B cell (primary cell): ENCODE results near the gene COMMD1. TPM values are rescaled to one million over a fixed set of nuclear protein-coding genes. Genes with fewer than 3 reads are reported as not detected.

Experiments used
- ATAC-seq: fragments of 200-7000 bp; cut with Tn5 transposase; one replicate; pipeline ENCODE4 v1.10.0; 2021; ENCODE audit warnings: low read depth, mild to moderate bottlenecking, moderate number of reproducible peaks, moderate library complexity
- CTCF ChIA-PET: fragments of 350-600 bp; sonication (Branson Sonifier 250); formaldehyde crosslinking; loops from one replicate; lab custom pipeline; 2021; ENCODE audit warnings: antibody characterized with exemption, inconsistent platforms; lab: Charles Lee
- POLR2A ChIA-PET: fragments of 350-600 bp; sonication (Branson Sonifier 250); formaldehyde crosslinking; loops from one replicate; lab custom pipeline; 2021; ENCODE audit warnings: antibody characterized with exemption; lab: Charles Lee
- DNase-seq: peaks from one replicate; pipeline ENCODE4 v3.0.0; 2013
- H2AFZ ChIP-seq: 2 replicates; pipeline ENCODE4 v1.6.1; 2012; ENCODE audit warnings: mild to moderate bottlenecking, low read depth, low read length; ENCODE audit not compliant: insufficient read depth, poor library complexity, severe bottlenecking
- H3K27ac ChIP-seq, 2 donors: 1 replicate in 1 of 2; 2 replicates in 1 of 2; pipeline ENCODE4 v1.5.1; 2012 to 2013; ENCODE audit warnings: low read length in 2 of 2, mild to moderate bottlenecking in 2 of 2, moderate library complexity in 1 of 2
- H3K27me3 ChIP-seq, 4 experiments: fragments of 200-600 bp in 1 of 4; sonication (generic) in 1 of 4; replicated peaks in 1 of 4; 1 replicate in 2 of 4; 2 replicates in 2 of 4; pipeline versions ENCODE4 v1.6.1 to v1.7.0; 2013 to 2016; ENCODE audit warnings: low read length in 3 of 4, mild to moderate bottlenecking in 2 of 4, mixed read lengths in 1 of 4, moderate library complexity in 1 of 4; ENCODE audit not compliant: insufficient read depth in 4 of 4, control insufficient read depth in 3 of 4; ENCODE audit errors: control extremely low read depth in 1 of 4
- H3K36me3 ChIP-seq, 2 experiments: replicated peaks in 1 of 2; 1 replicate in 1 of 2; 2 replicates in 1 of 2; pipeline versions ENCODE4 v1.6.1 to v1.7.1; 2013; ENCODE audit warnings: low read length in 1 of 2; ENCODE audit not compliant: insufficient read depth in 2 of 2, control insufficient read depth in 1 of 2; ENCODE audit errors: control extremely low read depth in 1 of 2, extremely low read depth in 1 of 2
- H3K4me1 ChIP-seq, 2 donors: fragments of 200-600 bp in 1 of 2; sonication (generic) in 1 of 2; 1 replicate in 1 of 2; 2 replicates in 1 of 2; pipeline versions ENCODE4 v1.5.1 to v1.6.1; 2013 to 2017; ENCODE audit warnings: low read length in 2 of 2; ENCODE audit not compliant: control insufficient read depth in 2 of 2, insufficient read depth in 2 of 2
- H3K4me2 ChIP-seq: replicated peaks from 2 replicates; pipeline ENCODE3; 2012; ENCODE audit warnings: mild to moderate bottlenecking, low read depth, low read length; ENCODE audit not compliant: poor library complexity, severe bottlenecking
- H3K4me3 ChIP-seq, 5 experiments: fragments of 200-600 bp in 1 of 5; sonication (generic) in 1 of 5; 1 replicate in 3 of 5; 2 replicates in 2 of 5; pipeline versions ENCODE4 v1.5.1 to v1.7.0; 2011 to 2016; ENCODE audit warnings: low read length in 4 of 5, mild to moderate bottlenecking in 4 of 5, low read depth in 2 of 5, control low read depth in 1 of 5, moderate library complexity in 1 of 5; ENCODE audit not compliant: insufficient read depth in 1 of 5; ENCODE audit errors: control extremely low read depth in 1 of 5, extremely low read depth in 1 of 5
- H3K79me2 ChIP-seq: fragments of 200-600 bp; sonication (generic); one replicate; pipeline ENCODE4 v1.6.0; 2016; ENCODE audit warnings: low read length; ENCODE audit not compliant: control insufficient read depth, insufficient read depth
- H3K9ac ChIP-seq: fragments of 200-600 bp; sonication (generic); 2 replicates; pipeline ENCODE4 v1.6.1; 2017; ENCODE audit warnings: mild to moderate bottlenecking, low read length, moderate library complexity
- H3K9me3 ChIP-seq, 3 donors: one replicate each; pipeline versions ENCODE4 v1.6.1 to v1.7.1; 2013; ENCODE audit warnings: low read length in 2 of 3; ENCODE audit not compliant: control insufficient read depth in 2 of 3, insufficient read depth in 1 of 3; ENCODE audit errors: control extremely low read depth in 1 of 3
- H4K20me1 ChIP-seq: 2 replicates; pipeline ENCODE4 v1.6.0; 2012; ENCODE audit warnings: mild to moderate bottlenecking, low read length; ENCODE audit not compliant: insufficient read depth, control insufficient read depth, poor library complexity, severe bottlenecking
- H3K27ac Mint-ChIP-seq: one replicate; pipeline ENCODE4 v1.8.0; 2021; ENCODE audit warnings: mixed read lengths
- H3K27me3 Mint-ChIP-seq: one replicate; pipeline ENCODE4 v1.8.0; 2021; ENCODE audit warnings: mixed read lengths
- H3K4me1 Mint-ChIP-seq: one replicate; pipeline ENCODE4 v1.8.0; 2021; ENCODE audit warnings: mixed read lengths
- H3K4me3 Mint-ChIP-seq: one replicate; pipeline ENCODE4 v1.8.0; 2021; ENCODE audit warnings: mixed read lengths
- H3K9me3 Mint-ChIP-seq: one replicate; pipeline ENCODE4 v1.8.0; 2022; ENCODE audit warnings: mixed read lengths; ENCODE audit not compliant: insufficient read depth
- EZH2 ChIP-seq: IDR thresholded peaks from 2 replicates; pipeline ENCODE4 v1.6.1; 2012; ENCODE audit warnings: borderline replicate concordance, low read depth, mild to moderate bottlenecking, moderate library complexity, low read length; ENCODE audit not compliant: insufficient read depth, poor library complexity, severe bottlenecking
- WGBS: methylation state at CpG from one replicate; pipeline ENCODE4 v1.1.5; 2013; ENCODE audit warnings: missing lambda C conversion rate; ENCODE audit not compliant: insufficient coverage; 5-methylcytosine and 5-hydroxymethylcytosine counted together
- intact Hi-C: fragments of 100-400 bp; cut with micrococcal nuclease; formaldehyde crosslinking; loops from one replicate; pipeline ENCODE4 v1.10.0; 2022
- polyA plus RNA-seq: library from polyadenylated mRNA; depleted of rRNA; stranded (reverse); fragments of >200 nt; gene quantifications from 2 replicates; pipeline ENCODE4 v1.2.3, GENCODE V29; 2012
- total RNA-seq, 2 donors: library from RNA; stranded (reverse); fragments of 120-200 nt in 1 of 2; gene quantifications; 1 replicate in 1 of 2; 2 replicates in 1 of 2; pipeline versions ENCODE4 v1.2.3 to v1.2.4, GENCODE V29; 2013 to 2022
- TF ChIP-seq, protein P1 (sequence below): fragments of 200-600 bp; IDR thresholded peaks from one replicate; pipeline ENCODE4 v1.8.0; 2022; ENCODE audit warnings: antibody characterized with exemption, mild to moderate bottlenecking

COMMD1 gene
- total and polyA plus RNA-seq, 2 donors (not counting 1 experiment from before 2014, with no cell fraction given): 20.6 to 25.1 TPM

DNA sequence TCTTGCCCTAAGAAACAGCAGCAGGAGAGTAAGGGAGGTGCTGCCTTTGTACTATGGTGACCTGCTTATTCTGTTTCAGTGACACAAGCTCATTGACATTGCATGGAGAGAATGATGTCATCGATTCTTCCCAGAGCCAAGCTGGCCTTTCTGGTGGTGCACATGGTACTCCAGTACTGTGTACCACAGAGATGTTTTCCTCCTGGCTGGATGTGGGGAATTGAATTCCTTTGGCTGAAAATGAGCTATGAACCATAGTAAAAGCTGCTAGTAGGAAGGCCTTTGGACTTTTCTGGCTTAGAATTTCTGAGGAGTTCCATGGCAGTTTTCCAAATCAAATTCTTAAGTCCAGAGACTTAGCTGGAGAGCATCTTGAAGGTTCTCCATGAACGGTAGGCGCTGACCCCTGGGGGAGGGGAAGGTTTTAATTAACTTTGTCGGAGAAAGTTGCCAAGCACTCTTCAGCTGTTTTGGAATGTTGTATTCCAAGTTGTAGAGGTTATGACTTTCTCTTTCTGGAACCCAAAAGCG is 273.3 kb downstream of the COMMD1 start:
- Histone ChIP-seq H3K4me3 (no peak overlapping the region), H3K36me3 (no peaks in the 10 kb centered on the region), H3K27ac (no peak overlapping the region), H3K4me1 (peaks cover 11 to 13% of the 10 kb centered on the region in 2 donors), H2AFZ (no peak overlapping the region), H4K20me1 (no peaks in the 10 kb centered on the region), H3K79me2 (no peaks in the 10 kb centered on the region), H3K4me2 (no peak overlapping the region), H3K9me3 (no peaks in the 10 kb centered on the region), H3K27me3 (no peaks in the 10 kb centered on the region), H3K9ac (no peak overlapping the region)
- no peak for DNase-seq
- Mint-ChIP-seq H3K9me3 (no peaks in the 10 kb centered on the region), H3K4me3 (no peak overlapping the region), H3K4me1 (peaks cover 19% of the 10 kb centered on the region), H3K27me3 (no peaks in the 10 kb centered on the region), H3K27ac (no peak overlapping the region)
- intact Hi-C loops: no loop called here
- ChIA-PET POLR2A (no interaction called here), CTCF (no interaction called here)
- ATAC-seq: no peak
- TF ChIP-seq, protein P1, sequence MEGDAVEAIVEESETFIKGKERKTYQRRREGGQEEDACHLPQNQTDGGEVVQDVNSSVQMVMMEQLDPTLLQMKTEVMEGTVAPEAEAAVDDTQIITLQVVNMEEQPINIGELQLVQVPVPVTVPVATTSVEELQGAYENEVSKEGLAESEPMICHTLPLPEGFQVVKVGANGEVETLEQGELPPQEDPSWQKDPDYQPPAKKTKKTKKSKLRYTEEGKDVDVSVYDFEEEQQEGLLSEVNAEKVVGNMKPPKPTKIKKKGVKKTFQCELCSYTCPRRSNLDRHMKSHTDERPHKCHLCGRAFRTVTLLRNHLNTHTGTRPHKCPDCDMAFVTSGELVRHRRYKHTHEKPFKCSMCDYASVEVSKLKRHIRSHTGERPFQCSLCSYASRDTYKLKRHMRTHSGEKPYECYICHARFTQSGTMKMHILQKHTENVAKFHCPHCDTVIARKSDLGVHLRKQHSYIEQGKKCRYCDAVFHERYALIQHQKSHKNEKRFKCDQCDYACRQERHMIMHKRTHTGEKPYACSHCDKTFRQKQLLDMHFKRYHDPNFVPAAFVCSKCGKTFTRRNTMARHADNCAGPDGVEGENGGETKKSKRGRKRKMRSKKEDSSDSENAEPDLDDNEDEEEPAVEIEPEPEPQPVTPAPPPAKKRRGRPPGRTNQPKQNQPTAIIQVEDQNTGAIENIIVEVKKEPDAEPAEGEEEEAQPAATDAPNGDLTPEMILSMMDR: no peak
- TF ChIP-seq EZH2: no peak
- WGBS: 92% methylated on average over 5 of the region's 5 CpGs

DNA sequence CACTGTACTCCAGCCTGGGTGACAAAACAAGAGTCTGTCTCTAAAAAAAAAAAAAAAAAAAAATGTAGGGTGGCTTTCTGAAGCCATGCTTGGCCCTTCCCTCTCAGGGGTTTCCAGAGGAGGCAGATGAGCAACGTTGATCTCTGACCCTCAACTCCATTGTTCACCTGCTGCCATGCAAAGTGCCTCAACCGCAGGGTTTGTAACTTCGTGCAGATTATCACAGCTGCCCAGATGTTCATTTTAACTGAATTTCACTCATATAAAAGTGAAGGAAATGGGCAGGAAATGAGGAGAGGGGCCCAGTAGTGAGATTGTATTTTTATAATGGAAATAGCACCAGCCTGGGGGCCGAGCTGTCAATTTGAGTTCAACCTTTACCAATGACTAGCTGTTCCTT is 275.5 kb downstream of the COMMD1 start:
- no peak overlapping the region for H3K9ac ChIP-seq
- WGBS: 0% methylated on average over 1 of the region's 4 CpGs
- POLR2A ChIA-PET: no interaction called here
- no peak overlapping the region for H2AFZ ChIP-seq
- TF ChIP-seq, protein P1: no peak
- TF ChIP-seq EZH2: no peak
- no peaks in the 10 kb centered on the region for H3K79me2 ChIP-seq
- intact Hi-C loops: no loop called here
- no peaks in the 10 kb centered on the region for H3K9me3 ChIP-seq
- no peak overlapping the region for H3K4me3 Mint-ChIP-seq
- H3K36me3 ChIP-seq: no peaks in the 10 kb centered on the region
- no peak overlapping the region for H3K27ac Mint-ChIP-seq
- no peak for ATAC-seq
- no peak overlapping the region for H3K4me2 ChIP-seq
- H3K27ac ChIP-seq: no peak overlapping the region
- H3K27me3 Mint-ChIP-seq: no peaks in the 10 kb centered on the region
- H3K9me3 Mint-ChIP-seq: no peaks in the 10 kb centered on the region
- H4K20me1 ChIP-seq: no peaks in the 10 kb centered on the region
- CTCF ChIA-PET: no interaction called here
- no peak overlapping the region for H3K4me3 ChIP-seq
- no peak for DNase-seq
- no peaks in the 10 kb centered on the region for H3K27me3 ChIP-seq
- peaks cover 11 to 13% of the 10 kb centered on the region in 2 donors for H3K4me1 ChIP-seq
- H3K4me1 Mint-ChIP-seq: peaks cover 19% of the 10 kb centered on the region
